ENCODE data around the gene PDRG1. TPM values are rescaled to one million over a fixed set of nuclear protein-coding genes. Genes with fewer than 3 reads are reported as not detected.

Gene PDRG1
- total and polyA plus RNA-seq, 8 donors = 3.6 to 12.0 (median 5.6) TPM

- peak in 3 of 4 donors; percentile 70 to 93 (median 85) for ATAC-seq
- no peak for TF ChIP-seq CTCF (IDR thresholded peaks at IDR 0.05)
- DNase-seq = peak in 2 of 6 donors; percentile 12 to 46
- peak overlapping the region in 2 of 4 donors; percentile 1 to 44 for H3K27ac ChIP-seq
- no peak overlapping the region for H3K4me3 ChIP-seq
- no peaks in the 10 kb centered on the region for H3K36me3 ChIP-seq
- no peaks in the 10 kb centered on the region for H3K9me3 ChIP-seq
- FAIRE-seq = no peak
- intact Hi-C loops (cut with DNase I) = no loop called here
- H3K4me1 ChIP-seq = no peaks in the 10 kb centered on the region
- no peaks in the 10 kb centered on the region for H3K27me3 ChIP-seq
- WGBS, 2 donors = 53 to 66% methylated on average over 8 of the region's 8 CpGs
Observed at GRCh38 chr20:31894980-31895675, 56.7 kb downstream of the PDRG1 start.

Other genes starting within 250 kb of the PDRG1 start
- gene BCL2L1, start 229.2 kb downstream of the PDRG1 start, total RNA-seq = 10 to 100 TPM; 27.3 to 59.8 (median 40.0) TPM
- gene BCL2L1, start 229.2 kb downstream of the PDRG1 start, polyA plus RNA-seq = 10 to 100 TPM; 40.8 to 55.5 TPM
- gene TPX2, start 212.8 kb downstream of the PDRG1 start, total RNA-seq = 1 to 10 TPM in 1 of 6 donors, under 1 TPM in 4, not detected in 1; 0.20 to 1.5 (median 0.79) TPM
- gene TPX2, start 212.8 kb downstream of the PDRG1 start, polyA plus RNA-seq = under 1 TPM; 0.04 to 0.12 TPM
- 10 to 100 TPM in 1 of 6 donors, 1 to 10 TPM in 5; 1.8 to 10.8 (median 3.8) TPM for gene MYLK2, start 132.7 kb downstream of the PDRG1 start, total RNA-seq
- gene MYLK2, start 132.7 kb downstream of the PDRG1 start, polyA plus RNA-seq = 1 to 10 TPM; 3.8 to 4.8 TPM
- gene FOXS1, start 106.4 kb downstream of the PDRG1 start, total RNA-seq = 1 to 10 TPM in 1 of 6 donors, under 1 TPM in 3, not detected in 2; 0.16 to 1.1 (median 0.53) TPM
- gene FOXS1, start 106.4 kb downstream of the PDRG1 start, polyA plus RNA-seq = 1 to 10 TPM in 1 of 2 donors, under 1 TPM in 1; 0.91 to 1.7 TPM
- 1 to 10 TPM in 3 of 6 donors, under 1 TPM in 3; 0.35 to 1.6 (median 1.1) TPM for gene DUSP15, start 81.5 kb downstream of the PDRG1 start, total RNA-seq
- 1 to 10 TPM; 2.5 to 4.3 TPM for gene DUSP15, start 81.5 kb downstream of the PDRG1 start, polyA plus RNA-seq
- under 1 TPM in 5 of 6 donors, not detected in 1; 0.14 to 0.41 (median 0.29) TPM for gene TTLL9, start 81.4 kb downstream of the PDRG1 start, total RNA-seq
- gene TTLL9, start 81.4 kb downstream of the PDRG1 start, polyA plus RNA-seq = 1 to 10 TPM in 1 of 2 donors, under 1 TPM in 1; 0.68 to 1.4 TPM
- under 1 TPM; 0.05 to 0.46 (median 0.20) TPM for gene XKR7, start 16.1 kb upstream of the PDRG1 start, total RNA-seq
- 1 to 10 TPM in 1 of 2 donors, under 1 TPM in 1; 0.42 to 1.2 TPM for gene XKR7, start 16.1 kb upstream of the PDRG1 start, polyA plus RNA-seq
- gene CCM2L, start 58.4 kb upstream of the PDRG1 start, total RNA-seq = 1 to 10 TPM in 2 of 6 donors, under 1 TPM in 4; 0.31 to 2.2 (median 0.75) TPM
- gene CCM2L, start 58.4 kb upstream of the PDRG1 start, polyA plus RNA-seq = 1 to 10 TPM; 5.3 to 6.7 TPM
- gene HCK, start 100.2 kb upstream of the PDRG1 start, total RNA-seq = 10 to 100 TPM in 1 of 6 donors, 1 to 10 TPM in 3, under 1 TPM in 2; 0.42 to 12.9 (median 2.3) TPM
- 1 to 10 TPM; 2.1 to 2.3 TPM for gene HCK, start 100.2 kb upstream of the PDRG1 start, polyA plus RNA-seq
- gene TM9SF4, start 157.7 kb upstream of the PDRG1 start, total RNA-seq = 10 to 100 TPM; 15.3 to 30.2 (median 20.9) TPM
- 10 to 100 TPM; 12.7 to 23.7 TPM for gene TM9SF4, start 157.7 kb upstream of the PDRG1 start, polyA plus RNA-seq

All from pancreas (tissue), 10 donors.